NOMO-1 (cell line): ENCODE results near the gene AUTS2.

Experiments used
- DNase-seq, 2 experiments: peaks; one replicate each; lab custom pipeline; 2025; ENCODE audit not compliant: unreplicated experiment in 2 of 2; lab: John Stamatoyannopoulos, UW

Gene AUTS2

GRCh38 chr7:69813637-69814240, 215.5 kb downstream of the AUTS2 start:
- no peak for DNase-seq

DNA sequence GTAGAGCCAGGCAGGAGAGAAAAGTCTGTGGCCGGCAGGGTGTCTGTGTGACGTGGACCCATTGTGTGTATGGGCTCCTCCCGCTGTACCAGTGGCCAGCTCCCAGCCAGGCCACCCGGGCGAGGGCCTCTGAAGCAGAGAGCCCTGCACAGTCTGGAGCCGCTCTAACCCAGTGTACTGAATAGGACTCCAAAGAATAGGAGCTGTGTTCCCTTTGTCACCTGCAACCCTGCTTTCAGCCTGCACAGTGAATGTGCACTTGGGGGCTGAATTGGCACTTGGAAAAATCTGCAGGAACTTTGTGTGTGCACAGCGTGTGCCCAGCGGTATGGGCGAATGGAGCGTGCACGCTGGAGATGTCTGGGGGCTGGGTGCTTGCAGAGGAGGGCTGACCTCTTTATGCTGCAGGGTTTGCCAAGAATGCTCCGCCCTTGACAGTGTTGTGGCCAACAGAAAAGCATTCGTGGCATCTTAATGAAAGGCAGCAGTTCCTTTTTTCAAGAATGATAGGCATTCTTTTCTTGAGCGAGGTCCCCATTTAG, 216.2 kb downstream of the AUTS2 start:
- no peak for DNase-seq

DNA sequence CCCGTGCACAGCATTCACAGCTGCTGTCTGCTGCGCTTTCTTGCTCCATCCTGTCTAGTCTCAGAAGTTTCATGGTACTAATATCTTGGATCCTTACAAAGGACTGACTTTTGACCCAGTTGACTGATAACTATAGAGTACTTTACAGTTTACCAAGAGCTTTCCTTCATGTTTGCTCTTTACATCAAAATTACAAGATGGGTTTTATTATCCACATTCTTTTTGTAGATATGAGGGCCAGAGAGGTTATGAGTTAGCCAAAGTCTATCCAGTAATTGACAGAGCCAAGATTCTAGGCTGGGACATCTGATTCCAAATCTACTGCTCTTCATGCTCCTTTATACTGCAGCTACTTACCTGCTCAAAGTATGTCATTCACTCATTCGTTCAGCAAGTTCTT, 218.2 kb downstream of the AUTS2 start:
- DNase-seq, result no peak

- no peak for DNase-seq
Measured at GRCh38 chr7:69817121-69817520, 218.8 kb downstream of the AUTS2 start.

DNA sequence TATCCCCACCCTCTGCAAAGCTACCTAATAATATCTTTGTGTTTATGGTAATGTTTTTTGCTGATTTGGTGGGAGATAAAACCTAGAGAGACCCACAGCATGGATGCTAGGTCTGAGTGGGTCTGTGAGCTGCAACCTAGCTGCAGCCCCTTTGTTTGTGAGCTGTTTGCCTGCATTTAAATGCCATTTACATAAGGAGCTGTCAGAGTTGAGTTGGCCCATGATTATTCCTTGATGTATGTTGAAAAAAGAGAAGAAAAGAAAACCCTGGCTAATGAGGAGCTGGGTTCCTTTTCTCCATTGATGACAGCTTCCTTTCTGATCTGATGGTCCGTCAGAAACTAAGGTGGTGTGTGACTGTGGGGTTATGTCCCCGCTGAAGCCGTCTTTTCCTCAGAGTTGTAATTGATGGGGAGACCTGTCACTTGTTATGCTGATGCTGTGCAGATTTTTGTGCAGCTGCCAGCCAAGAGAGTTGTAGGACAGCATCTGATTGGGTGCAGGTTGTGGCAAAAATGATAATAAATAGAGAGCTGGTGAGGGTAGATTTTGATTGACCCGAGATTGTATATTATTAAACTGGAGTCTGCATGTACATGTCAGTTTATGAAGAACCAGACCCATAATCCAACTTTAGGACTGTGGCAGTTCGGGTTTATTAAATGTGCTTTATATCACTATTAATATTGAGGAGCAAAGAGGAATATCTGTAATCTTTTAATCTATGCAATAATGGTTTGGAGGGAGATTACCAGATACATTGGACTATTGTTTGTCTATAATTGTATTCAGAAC, 219.8 kb downstream of the AUTS2 start:
- DNase-seq, result no peak

DNA sequence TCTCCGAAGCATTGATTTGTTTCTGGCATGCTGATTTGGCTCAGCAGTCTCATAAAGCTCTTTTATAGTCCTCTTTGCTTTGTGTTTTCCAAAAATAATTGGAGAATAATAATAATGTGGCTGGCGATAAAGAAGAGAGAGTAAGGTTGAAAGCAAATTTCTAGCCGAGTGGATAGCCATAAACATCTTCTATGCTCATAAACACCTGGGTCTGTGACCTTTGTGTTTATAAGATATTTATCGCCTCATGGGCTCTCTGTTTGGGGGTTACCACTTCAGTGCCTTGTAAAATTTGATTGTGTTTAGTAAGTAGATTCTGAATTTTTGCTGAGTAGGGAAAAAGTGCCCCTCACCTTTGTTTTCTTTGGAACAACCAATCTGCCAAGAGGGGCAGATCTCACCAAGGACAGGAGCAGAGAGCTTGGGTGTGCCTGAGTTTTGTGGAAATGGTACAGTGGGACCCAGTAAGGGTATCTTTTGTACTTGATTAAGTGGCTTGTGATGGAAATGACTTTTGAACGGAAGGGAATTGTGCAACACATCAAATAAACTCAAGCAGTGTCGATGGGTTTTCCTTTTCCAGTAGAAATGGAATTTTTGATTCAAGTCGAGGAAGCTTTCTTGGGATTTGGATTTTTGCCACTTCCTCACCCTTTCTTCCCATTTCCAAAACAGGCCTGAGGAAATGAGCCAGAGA, 220.5 kb downstream of the AUTS2 start:
- DNase-seq, result no peak

GRCh38 chr7:69819333-69819705, 221.0 kb downstream of the AUTS2 start:
- no peak for DNase-seq

GRCh38 chr7:69820479-69821192, 222.4 kb downstream of the AUTS2 start:
- DNase-seq, result no peak

DNA sequence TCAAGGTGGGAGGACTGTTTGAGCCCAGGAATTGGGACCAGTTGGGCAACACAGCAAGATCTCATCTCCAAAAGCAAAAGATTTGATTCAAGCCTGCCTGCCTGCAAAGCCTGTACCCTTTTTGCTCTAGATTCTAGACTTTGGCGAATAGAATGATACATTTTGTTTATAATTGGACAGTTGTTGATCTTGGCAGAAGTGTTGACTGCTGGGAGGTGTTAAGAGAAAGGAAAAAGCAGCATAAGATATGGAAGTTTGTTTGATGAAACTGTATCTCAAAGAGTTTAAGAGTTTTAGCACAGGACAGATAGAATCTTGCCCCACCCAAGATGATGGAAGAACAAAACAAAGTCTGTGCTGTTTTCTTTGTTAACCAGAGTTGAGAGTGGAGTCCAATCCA, 224.1 kb downstream of the AUTS2 start:
- no peak for DNase-seq

- DNase-seq, result no peak
Measured at GRCh38 chr7:69823151-69823744, 225.0 kb downstream of the AUTS2 start.

- DNase-seq, result no peak
Measured at GRCh38 chr7:69825113-69825972, 227.1 kb downstream of the AUTS2 start.

DNA sequence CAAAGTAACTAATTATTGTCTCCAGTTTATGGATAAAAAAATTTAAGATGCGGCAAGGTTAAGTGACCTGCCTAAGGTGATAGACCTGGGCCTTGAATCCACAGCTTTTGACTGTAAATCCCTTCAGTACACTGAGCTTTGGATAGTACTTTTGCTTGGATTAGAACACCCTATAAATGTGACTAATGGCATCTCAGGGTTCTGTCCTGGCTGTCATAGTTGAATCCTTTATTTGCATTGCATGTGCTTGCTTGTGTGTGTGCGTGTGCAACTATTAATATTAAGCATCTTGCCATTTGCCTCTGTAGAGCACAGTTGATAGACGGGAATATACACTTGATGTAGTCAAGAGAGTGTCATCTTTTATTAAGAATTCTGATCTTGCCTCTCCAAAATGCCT, 228.0 kb downstream of the AUTS2 start:
- no peak for DNase-seq

GRCh38 chr7:69827140-69827539, 228.9 kb downstream of the AUTS2 start:
- no peak for DNase-seq

- DNase-seq, result peak in 1 of 2 experiments; percentile 1
Measured at GRCh38 chr7:69827558-69827957, 229.3 kb downstream of the AUTS2 start.

- no peak for DNase-seq
Measured at GRCh38 chr7:69832356-69832755, 234.1 kb downstream of the AUTS2 start.

DNA sequence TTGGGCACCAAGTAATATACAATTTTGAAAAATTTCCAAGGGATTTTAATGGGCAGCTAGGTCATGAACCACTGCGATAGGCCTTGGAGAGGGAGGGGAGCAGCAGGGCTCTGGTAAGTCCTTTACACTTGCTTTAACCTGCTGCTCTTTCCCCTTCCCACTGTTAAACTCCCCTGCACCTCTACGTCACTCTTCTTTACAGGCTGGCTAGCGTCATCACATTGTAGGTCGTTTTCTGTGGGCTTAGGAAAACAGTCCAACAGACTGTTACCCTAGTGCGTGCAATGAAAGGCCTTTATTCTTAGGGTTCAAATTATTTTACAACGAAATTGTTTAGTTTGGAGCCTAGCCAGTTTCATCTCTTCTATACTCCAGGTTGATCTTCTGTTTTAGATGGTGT, 235.7 kb downstream of the AUTS2 start:
- no peak for DNase-seq

GRCh38 chr7:69836702-69837101, 238.4 kb downstream of the AUTS2 start:
- no peak for DNase-seq

GRCh38 chr7:69837387-69838068, 239.3 kb downstream of the AUTS2 start:
- DNase-seq, result no peak

GRCh38 chr7:69839782-69840181, 241.5 kb downstream of the AUTS2 start:
- no peak for DNase-seq
